Activated CD8-positive, alpha-beta T cell treated with anti-CD3 and anti-CD28 coated beads for 36 hours (primary cell): Measurements from ENCODE around the gene OR4D11. TPM values are rescaled to one million over a fixed set of nuclear protein-coding genes. Genes with fewer than 3 reads are reported as not detected.
"Not testable (repeated sequence)": the region's sequence is repeated elsewhere in the genome, so short reads cannot be mapped to it uniquely, and the experiment has no call there.

Experiments used
- ATAC-seq: fragments of 200-7000 bp; cut with Tn5 transposase; one replicate; pipeline ENCODE4 v1.10.0; 2021; ENCODE audit warnings: mild to moderate bottlenecking, moderate library complexity
- CTCF ChIA-PET: fragments of 350-600 bp; sonication (Branson Sonifier 250); formaldehyde crosslinking; loops from one replicate; lab custom pipeline; 2021; ENCODE audit warnings: antibody characterized with exemption; lab: Charles Lee
- POLR2A ChIA-PET: fragments of 350-600 bp; sonication (Branson Sonifier 250); formaldehyde crosslinking; loops from one replicate; lab custom pipeline; 2021; ENCODE audit warnings: antibody characterized with exemption; lab: Charles Lee
- DNase-seq: peaks from one replicate; pipeline ENCODE4 v3.0.0-alpha.2; 2020
- H3K27ac Mint-ChIP-seq: one replicate; pipeline ENCODE4 v1.8.0; 2021; ENCODE audit warnings: mild to moderate bottlenecking, mixed read lengths
- H3K27me3 Mint-ChIP-seq: one replicate; pipeline ENCODE4 v1.8.0; 2021; ENCODE audit warnings: mixed read lengths
- H3K36me3 Mint-ChIP-seq: one replicate; pipeline ENCODE4 v1.8.0; 2021; ENCODE audit warnings: low read depth, mixed read lengths
- H3K4me1 Mint-ChIP-seq: one replicate; pipeline ENCODE4 v1.8.0; 2021; ENCODE audit warnings: low read depth, mixed read lengths
- H3K4me3 Mint-ChIP-seq: one replicate; pipeline ENCODE4 v1.8.0; 2021; ENCODE audit warnings: mild to moderate bottlenecking, moderate library complexity, mixed read lengths
- H3K9me3 Mint-ChIP-seq: one replicate; pipeline ENCODE4 v1.8.0; 2021; ENCODE audit warnings: mixed read lengths
- intact Hi-C: fragments of 100-400 bp; cut with micrococcal nuclease; formaldehyde crosslinking; loops from one replicate; pipeline ENCODE4 v1.10.0; 2022
- total RNA-seq, 2 experiments: library from RNA; stranded (reverse); gene quantifications; one replicate each; pipeline ENCODE4 v1.2.3, GENCODE V29; 2021
- TF ChIP-seq, protein P1 (sequence below): fragments of 200-600 bp; IDR thresholded peaks from one replicate; pipeline ENCODE4 v1.8.0; 2022; ENCODE audit warnings: antibody characterized with exemption, mild to moderate bottlenecking

The OR4D11 gene
- total RNA-seq, 2 experiments from 2014 or later, result not detected

DNA sequence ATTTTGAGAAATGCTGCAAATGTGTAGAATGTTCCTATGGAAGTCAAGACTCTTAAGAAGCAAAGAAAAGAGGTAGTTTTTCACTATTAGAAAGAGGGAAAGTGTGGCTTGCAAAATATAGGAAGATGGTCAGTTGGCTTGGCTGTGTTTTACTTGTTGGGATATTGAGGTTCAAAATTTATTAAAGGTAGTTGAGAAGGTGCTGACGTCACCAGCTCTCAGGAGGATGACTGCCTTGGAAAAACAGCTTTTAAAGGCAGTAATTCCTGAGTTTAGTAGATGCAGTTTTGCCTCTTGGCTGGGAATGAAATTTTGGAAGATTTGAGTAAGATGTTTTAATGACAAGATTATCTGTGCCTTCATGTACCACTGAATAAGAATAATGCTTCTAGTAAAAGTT lies 8.3 kb downstream of the OR4D11 start:
- no peaks in the 10 kb centered on the region for H3K36me3 Mint-ChIP-seq
- DNase-seq, result no peak
- intact Hi-C loops, result no loop called here
- peaks cover 5% of the 10 kb centered on the region for H3K27me3 Mint-ChIP-seq
- no peaks in the 10 kb centered on the region for H3K9me3 Mint-ChIP-seq
- ChIA-PET POLR2A (no interaction called here), CTCF (interaction anchor here (2.1 kb wide), 1 partner anchor 26 kb away, joined by 8 read pairs; no protein-coding TSS in a partner anchor)
- TF ChIP-seq, protein P1, sequence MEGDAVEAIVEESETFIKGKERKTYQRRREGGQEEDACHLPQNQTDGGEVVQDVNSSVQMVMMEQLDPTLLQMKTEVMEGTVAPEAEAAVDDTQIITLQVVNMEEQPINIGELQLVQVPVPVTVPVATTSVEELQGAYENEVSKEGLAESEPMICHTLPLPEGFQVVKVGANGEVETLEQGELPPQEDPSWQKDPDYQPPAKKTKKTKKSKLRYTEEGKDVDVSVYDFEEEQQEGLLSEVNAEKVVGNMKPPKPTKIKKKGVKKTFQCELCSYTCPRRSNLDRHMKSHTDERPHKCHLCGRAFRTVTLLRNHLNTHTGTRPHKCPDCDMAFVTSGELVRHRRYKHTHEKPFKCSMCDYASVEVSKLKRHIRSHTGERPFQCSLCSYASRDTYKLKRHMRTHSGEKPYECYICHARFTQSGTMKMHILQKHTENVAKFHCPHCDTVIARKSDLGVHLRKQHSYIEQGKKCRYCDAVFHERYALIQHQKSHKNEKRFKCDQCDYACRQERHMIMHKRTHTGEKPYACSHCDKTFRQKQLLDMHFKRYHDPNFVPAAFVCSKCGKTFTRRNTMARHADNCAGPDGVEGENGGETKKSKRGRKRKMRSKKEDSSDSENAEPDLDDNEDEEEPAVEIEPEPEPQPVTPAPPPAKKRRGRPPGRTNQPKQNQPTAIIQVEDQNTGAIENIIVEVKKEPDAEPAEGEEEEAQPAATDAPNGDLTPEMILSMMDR, result no peak
- H3K4me1 Mint-ChIP-seq, result peaks cover 17% of the 10 kb centered on the region
- H3K27ac Mint-ChIP-seq, result no peak overlapping the region
- ATAC-seq, result no peak
- no peak overlapping the region for H3K4me3 Mint-ChIP-seq

DNA sequence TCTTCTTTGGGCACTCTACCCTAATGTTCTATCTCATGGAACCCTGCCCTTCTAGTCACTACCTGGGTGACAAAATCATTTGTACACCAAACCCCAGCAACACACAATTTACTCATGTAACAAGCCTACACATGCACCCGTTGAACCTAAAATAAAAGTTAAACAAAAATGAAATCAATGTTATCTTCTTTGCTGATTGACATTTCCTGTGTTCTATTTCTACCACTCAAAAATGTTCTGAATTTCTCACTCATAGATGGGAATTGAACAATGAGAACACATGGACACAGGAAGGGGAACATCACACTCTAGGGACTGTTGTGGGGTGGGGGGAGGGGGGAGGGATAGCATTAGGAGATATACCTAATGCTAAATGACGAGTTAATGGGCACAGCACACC lies 16.8 kb downstream of the OR4D11 start:
- DNase-seq, H3K36me3 Mint-ChIP-seq, H3K4me1 Mint-ChIP-seq, POLR2A ChIA-PET, CTCF ChIA-PET, ATAC-seq, H3K4me3 Mint-ChIP-seq, H3K27ac Mint-ChIP-seq, H3K27me3 Mint-ChIP-seq, intact Hi-C loops, H3K9me3 Mint-ChIP-seq: not testable (repeated sequence)

DNA sequence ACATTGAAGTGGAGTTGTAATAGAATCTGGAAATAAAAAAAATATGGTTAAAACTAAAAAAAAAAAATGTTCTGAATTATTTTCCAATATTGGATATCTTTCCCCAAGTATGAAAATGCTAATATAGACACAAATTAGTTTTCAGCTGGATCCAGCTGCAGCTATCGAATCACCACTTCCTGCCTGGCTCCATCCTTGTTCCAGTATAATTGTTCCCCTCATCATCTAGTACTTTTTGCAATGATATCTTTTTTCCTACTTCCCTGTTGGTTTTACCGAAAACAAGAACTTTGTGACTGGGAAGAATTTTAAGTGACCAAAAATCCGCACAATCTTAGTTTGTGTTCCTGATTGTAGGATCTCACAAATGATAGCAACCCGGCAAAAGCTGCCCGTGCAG lies 17.4 kb downstream of the OR4D11 start:
- TF ChIP-seq, protein P1, result no peak
- intact Hi-C loops, result no loop called here
- ATAC-seq (no peak), DNase-seq (no peak)
- POLR2A ChIA-PET, result no interaction called here
- Mint-ChIP-seq H3K27ac (no peak overlapping the region), H3K27me3 (no peaks in the 10 kb centered on the region), H3K4me1 (no peaks in the 10 kb centered on the region), H3K36me3 (no peaks in the 10 kb centered on the region), H3K4me3 (no peak overlapping the region), H3K9me3 (no peaks in the 10 kb centered on the region)
- CTCF ChIA-PET, result no interaction called here

DNA sequence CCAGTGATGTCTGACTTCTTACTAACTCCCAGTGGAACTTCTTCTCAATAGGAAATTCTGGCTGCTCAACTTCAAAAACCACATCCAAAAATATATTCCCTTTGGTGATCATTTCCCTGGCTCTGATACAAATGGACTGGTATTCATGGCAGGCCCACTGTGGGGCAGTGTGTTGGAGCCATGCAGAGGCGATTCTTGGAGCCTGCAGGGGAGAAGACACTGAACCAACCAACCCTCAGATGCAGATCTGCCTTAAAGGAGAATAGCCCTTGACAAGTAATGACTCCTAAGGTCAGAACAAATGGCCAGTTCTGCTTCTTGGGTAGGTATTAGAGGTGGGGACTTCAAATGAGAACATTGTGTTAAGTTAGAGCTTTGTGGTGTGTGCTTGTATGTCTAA lies 20.2 kb downstream of the OR4D11 start:
- Mint-ChIP-seq H3K4me1 (no peaks in the 10 kb centered on the region), H3K9me3 (no peaks in the 10 kb centered on the region), H3K27me3 (no peaks in the 10 kb centered on the region), H3K36me3 (no peaks in the 10 kb centered on the region), H3K27ac (no peak overlapping the region), H3K4me3 (no peak overlapping the region)
- ChIA-PET CTCF (no interaction called here), POLR2A (no interaction called here)
- TF ChIP-seq, protein P1, result no peak
- ATAC-seq, result no peak
- intact Hi-C loops, result no loop called here
- DNase-seq, result no peak

DNA sequence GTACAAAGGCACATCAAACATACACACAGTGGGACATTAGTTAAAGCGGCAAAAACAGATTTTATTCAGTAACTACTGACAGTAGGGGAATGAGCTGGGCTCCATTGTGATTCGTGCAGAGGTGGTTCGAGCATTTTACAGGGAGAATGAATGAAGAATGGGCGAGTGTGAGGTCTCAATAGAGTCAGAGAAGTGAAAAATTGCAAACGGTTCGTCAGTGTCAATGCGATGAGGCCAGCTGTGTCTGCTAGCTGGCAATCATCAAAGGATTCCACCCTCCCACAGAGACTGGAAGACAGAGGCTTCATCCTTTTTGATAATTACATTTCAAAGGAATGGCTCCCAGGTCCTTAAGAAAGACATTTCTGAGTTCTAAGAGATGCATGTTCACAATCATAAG lies 25.3 kb downstream of the OR4D11 start:
- no peak for ATAC-seq
- Mint-ChIP-seq H3K27me3 (peaks cover 2% of the 10 kb centered on the region), H3K4me1 (no peaks in the 10 kb centered on the region), H3K27ac (no peak overlapping the region), H3K9me3 (no peaks in the 10 kb centered on the region), H3K36me3 (no peaks in the 10 kb centered on the region), H3K4me3 (no peak overlapping the region)
- CTCF ChIA-PET, result interaction anchor here (2.4 kb wide), 1 partner anchor 8 kb away, joined by 11 read pairs; no protein-coding TSS in a partner anchor
- DNase-seq, result no peak
- TF ChIP-seq, protein P1, result no peak
- POLR2A ChIA-PET, result no interaction called here
- intact Hi-C loops, result no loop called here

DNA sequence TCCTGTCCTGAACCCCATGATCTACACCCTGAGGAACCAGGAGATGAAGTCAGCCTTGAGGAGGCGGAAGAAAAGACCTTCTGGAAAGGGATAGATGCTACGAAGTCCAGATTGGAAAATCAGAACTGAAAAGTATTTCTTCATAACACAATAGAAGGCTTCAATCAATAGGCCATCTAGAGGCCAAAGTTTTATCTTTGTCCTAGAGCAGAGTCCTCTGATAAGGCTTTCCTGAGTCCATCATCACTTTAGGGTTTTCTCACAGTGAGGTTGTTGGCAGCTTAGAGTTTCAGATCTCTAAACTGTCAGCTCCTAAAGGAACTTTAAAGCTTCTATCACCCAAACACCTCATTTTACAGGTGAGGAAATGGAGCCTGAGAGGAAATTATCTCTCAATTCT lies 29.2 kb downstream of the OR4D11 start:
- ChIA-PET CTCF (interaction anchor here (0.6 kb wide), 1 partner anchor 142 kb away, joined by 3 read pairs; no protein-coding TSS in a partner anchor), POLR2A (no interaction called here)
- H3K4me3 Mint-ChIP-seq, result no peak overlapping the region
- H3K27me3 Mint-ChIP-seq, result peaks cover 2% of the 10 kb centered on the region
- H3K9me3 Mint-ChIP-seq, result no peaks in the 10 kb centered on the region
- TF ChIP-seq, protein P1, result no peak
- H3K36me3 Mint-ChIP-seq, result no peaks in the 10 kb centered on the region
- no peak overlapping the region for H3K27ac Mint-ChIP-seq
- H3K4me1 Mint-ChIP-seq, result peaks cover 6% of the 10 kb centered on the region
- DNase-seq (no peak), ATAC-seq (no peak)
- intact Hi-C loops, result no loop called here
